DMS153 treated with DMSO at 0.1 percent for 48 hours (cell line): ENCODE data around the gene NSMCE1.

Source experiments
- DNase-seq: peaks from one replicate; lab custom pipeline; 2025; ENCODE audit not compliant: unreplicated experiment; lab: John Stamatoyannopoulos, UW

Gene NSMCE1

GRCh38 chr16:27245276-27246172, 23.0 kb downstream of the NSMCE1 start:
- DNase-seq, result no peak

DNA sequence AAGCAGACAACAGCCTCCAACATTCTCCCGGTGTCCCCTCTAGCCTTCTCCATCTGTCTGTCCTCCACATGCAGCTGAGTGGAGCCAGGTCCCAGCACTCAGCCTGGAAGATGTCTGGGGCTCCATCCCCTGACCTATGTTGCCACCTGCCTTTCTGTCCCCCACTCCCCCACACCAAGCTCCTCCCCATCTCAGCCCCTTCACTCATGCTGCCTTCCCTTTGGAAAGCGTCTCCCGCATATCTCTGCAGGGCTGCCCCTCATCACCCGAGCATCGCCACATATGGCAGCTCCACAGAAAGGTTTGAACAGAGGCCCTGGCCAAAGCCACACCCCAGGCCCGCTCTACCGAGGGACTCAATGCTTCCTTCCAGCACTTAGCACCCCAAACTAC, 24.2 kb downstream of the NSMCE1 start:
- no peak for DNase-seq

DNA sequence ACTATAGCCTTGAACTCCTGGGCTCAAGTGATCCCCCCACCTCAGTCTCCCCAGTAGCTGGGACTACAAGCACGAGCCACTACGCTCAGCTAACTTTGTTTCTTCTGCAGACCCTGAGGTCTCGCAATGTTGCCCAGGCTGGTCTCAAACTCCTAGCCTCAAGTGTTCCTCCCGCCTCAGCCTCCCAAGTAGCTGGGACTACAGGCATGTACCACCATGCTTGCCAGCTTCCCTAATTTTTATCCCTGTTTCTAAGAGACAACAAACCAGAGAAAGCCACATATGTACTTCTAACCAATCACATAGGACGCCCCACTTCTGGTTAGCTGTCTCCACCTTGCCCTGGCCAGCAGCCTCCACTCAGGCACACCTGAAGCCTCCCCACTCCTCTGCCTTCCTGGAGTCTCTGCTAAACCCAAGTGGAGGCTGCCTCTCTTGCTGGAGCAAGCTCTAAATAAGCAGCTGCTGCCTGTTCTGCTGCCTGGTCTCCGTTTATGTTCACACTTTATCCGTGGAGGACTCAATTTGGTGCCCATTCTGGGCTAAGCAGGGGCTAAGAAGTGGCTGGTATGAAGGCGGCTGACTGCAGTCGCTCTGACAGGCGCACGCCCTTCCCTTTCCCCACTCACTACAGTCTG, 24.7 kb downstream of the NSMCE1 start:
- no peak for DNase-seq

- no peak for DNase-seq
Measured at GRCh38 chr16:27242868-27243590, 25.5 kb downstream of the NSMCE1 start.

- DNase-seq, result no peak
Measured at GRCh38 chr16:27242398-27242797, 26.2 kb downstream of the NSMCE1 start.

GRCh38 chr16:27241658-27242057, 26.9 kb downstream of the NSMCE1 start:
- no peak for DNase-seq

DNA sequence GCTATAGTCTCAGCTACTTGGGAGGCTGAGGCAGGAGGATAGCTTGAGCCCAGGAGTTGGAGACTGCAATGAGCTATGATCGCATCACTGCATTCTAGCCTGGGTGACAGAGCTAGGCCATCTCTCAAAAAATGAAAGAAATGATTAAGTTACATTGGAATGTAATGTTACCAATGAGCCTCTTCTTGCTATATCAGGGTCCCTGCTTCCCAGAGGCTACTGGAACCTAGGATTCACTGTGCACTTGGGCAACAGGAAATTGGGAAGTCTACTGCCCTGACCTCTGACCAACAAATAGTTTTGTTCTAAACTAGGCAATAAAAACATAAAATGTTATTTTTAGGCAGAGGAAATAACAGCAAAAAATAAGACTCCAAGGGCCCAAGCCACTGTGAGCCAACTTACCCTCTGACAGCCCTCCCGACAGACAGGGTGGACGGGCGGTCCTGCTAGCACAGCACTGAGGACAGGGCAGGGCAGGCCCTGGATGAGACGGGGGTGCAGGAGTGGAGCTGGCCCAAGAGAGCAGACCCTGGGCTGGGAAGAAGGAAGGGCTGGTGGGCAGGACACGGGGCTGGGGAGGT, 27.5 kb downstream of the NSMCE1 start:
- DNase-seq, result no peak

GRCh38 chr16:27239906-27240655, 28.5 kb downstream of the NSMCE1 start:
- DNase-seq, result no peak

GRCh38 chr16:27239026-27239425, 29.5 kb downstream of the NSMCE1 start:
- DNase-seq, result no peak

GRCh38 chr16:27238591-27238990, 30.0 kb downstream of the NSMCE1 start:
- DNase-seq, result no peak

GRCh38 chr16:27238016-27238587, 30.5 kb downstream of the NSMCE1 start:
- DNase-seq, result no peak

DNA sequence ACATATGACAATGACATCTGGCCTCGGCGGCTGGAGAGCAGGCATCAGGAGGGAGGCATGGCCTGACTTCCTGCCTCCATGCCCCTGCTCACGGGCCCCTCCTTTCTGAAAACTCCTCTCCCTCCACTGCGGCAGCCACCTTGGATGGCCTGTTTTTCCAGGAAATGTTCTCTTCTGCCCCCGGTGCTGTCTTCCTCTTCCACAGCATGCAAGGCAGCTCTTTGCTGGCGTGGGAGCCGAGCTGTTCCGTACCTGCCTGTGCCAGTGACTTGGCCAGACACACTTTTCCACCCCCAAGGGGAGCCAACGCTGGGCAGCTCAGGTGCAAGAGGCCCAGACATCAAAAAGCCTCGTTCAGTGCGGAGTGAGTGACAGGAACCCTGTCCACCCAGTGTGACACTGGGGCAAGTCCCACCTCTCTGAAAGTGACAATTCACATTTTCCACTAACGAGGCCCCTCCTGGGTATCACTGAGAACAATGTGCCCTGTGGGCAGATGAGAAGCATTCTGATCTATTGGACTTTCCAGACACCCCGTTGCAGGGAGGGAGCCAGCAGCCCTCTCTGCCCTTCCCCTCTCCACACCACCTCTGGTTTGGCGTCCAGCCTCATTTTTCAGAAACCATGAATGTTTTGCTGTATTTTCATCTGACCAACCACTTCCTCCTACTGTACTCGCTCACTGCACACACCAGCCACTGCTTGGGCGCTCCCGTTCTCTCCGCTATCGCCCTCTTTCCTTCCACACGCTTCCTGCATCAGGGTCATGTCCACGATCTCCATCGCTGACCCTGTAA, 31.2 kb downstream of the NSMCE1 start:
- no peak for DNase-seq

GRCh38 chr16:27236635-27237218, 31.8 kb downstream of the NSMCE1 start:
- DNase-seq, result no peak

GRCh38 chr16:27235938-27236245, 32.7 kb downstream of the NSMCE1 start:
- DNase-seq, result no peak

DNA sequence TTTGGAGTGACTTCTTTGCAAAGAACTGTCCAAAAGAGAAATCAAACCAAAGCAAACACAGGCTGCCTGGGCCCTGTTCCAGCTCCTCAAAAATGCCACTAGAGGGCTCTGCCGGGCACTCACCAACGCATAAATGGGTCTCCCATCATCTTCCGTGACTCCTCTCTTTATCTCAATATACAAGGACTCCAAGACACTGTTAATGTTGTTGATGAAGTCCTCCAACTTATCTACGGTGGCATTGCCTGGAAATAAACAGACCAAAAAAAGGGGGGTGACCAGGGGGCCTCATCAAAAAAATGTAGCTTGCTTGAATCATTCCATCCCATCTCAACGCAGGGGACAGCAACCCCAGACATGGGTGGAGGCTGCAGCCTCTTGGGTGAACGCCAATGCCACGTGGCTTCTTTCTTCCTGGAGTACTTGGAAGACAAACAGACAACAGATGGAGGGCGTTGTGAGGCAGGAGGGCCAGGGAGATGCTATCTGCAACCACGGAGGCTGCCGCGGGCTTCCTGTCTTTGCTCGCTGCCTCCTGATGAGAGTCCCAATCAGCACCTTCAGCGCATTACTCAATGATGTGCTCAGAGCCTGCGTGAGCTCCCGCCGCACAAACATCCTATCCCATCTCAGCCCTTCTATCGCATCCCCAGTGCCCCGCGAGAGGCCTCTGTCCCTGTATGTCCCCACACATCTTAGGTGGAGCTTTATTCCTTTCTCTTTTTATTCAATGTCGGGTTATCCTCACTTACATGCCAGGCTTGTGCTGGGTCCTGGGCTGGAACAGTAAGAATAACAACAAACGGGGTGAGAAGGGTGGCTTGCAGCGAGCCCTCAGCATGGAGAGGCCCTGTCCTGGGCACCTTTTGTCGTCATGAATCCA, 33.3 kb downstream of the NSMCE1 start:
- DNase-seq, result peak; percentile 68

DNA sequence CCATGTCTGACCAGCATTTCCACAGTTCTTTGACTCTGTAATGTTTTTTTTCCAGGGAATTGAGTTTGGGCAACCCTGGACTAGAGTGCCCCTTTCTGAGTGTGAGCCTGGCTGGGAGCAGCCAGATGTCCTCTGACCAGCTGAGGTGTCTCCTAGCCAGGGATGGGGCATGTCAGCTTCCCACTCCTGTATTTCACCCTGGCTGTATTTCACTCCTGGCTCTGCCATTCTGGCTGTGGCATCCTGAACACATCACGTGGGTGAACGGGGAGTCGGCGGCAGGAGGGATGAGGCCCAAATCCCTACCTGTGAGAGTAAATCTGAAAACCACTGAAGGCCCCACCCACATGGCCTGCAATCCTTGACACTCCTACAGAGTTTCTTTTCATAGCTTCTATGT, 34.0 kb downstream of the NSMCE1 start:
- DNase-seq, result no peak

GRCh38 chr16:27234171-27234570, 34.4 kb downstream of the NSMCE1 start:
- no peak for DNase-seq

DNA sequence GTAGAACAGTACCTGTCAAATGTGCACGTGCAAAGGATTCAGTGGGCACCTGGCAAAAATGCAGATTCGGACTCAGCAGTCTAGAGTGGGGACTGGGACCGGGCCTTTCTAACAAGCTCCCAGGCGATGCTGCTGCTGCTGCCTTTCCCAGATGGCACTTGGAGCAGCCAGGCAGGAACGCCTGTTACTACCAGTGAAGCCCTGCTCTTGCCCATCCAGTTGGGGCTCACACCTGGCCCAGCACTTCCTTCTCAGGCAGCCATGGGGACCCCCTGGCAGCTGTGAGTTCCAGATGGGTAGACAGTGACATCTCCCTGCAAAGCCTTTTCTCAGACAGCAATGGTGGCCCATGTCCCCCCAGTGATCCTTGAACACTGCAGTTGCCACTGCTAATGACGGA, 34.8 kb downstream of the NSMCE1 start:
- no peak for DNase-seq
